HG02970 (cell line): ENCODE results near the gene ARFRP1.

Experiments used
- ATAC-seq: cut with Tn5 transposase; IDR thresholded peaks from one replicate; pipeline ENCODE4 v1.9.1; 2021; ENCODE audit warnings: mild to moderate bottlenecking, moderate library complexity, moderate number of reproducible peaks; ENCODE audit not compliant: unreplicated experiment, low FRiP score

The ARFRP1 gene

DNA sequence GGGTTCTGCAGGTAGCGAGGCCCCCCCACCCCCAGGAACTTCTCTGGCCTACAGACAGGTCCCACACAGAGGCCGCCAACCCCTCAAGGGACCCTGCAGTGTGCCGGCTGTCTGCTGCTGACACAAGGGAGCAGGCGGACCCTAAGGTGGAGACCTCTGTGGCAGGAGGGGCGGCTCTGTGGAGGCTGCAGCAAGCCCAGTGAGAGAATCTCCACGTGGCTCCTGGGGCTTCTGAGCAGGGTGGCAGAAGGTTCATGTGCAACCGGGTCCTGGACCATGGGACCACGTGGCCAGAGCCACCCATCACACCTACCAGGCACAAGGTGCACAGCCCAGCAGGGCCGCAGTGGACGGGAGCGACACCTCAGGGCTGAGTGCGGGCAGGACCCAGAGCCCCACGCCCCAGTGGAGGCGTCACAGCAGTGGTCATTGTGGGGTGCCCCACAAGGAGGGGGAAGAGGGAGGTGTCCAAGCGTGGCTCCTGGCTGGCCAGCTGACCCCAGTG is 4.3 kb downstream of the ARFRP1 start:
- ATAC-seq = no peak

- no peak for ATAC-seq
Observed at GRCh38 chr20:63702751-63703470, 4.9 kb downstream of the ARFRP1 start.

DNA sequence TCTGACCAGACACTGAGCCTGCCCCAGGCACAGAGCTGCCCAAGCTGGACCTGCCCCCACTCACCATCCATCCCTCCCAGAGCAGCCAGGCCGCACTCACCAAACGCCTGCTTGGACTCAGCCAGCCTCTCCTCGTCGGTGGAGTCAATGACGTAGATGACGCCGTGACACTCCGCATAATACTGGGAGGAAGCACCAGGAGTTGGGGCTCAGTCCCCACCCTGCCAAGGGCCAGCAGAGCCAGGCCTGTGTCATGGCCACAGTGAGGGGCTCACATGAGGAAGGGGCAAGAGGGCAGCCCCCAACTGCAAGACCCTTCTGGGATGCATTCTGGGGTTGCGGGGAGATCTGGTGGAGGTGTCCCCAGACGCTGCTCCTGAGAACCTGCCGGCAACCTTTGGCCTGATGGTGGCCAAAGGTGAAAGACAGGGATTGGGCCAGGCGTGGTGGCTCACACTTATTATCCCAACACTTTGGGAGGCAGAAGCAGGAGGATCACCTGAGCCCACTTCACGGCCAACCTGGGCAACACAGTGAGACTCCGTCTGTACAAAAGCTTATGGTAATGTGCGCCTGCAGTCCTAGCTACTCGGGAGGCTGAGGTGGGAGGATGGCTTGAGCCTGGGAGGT is 5.6 kb downstream of the ARFRP1 start:
- no peak for ATAC-seq

DNA sequence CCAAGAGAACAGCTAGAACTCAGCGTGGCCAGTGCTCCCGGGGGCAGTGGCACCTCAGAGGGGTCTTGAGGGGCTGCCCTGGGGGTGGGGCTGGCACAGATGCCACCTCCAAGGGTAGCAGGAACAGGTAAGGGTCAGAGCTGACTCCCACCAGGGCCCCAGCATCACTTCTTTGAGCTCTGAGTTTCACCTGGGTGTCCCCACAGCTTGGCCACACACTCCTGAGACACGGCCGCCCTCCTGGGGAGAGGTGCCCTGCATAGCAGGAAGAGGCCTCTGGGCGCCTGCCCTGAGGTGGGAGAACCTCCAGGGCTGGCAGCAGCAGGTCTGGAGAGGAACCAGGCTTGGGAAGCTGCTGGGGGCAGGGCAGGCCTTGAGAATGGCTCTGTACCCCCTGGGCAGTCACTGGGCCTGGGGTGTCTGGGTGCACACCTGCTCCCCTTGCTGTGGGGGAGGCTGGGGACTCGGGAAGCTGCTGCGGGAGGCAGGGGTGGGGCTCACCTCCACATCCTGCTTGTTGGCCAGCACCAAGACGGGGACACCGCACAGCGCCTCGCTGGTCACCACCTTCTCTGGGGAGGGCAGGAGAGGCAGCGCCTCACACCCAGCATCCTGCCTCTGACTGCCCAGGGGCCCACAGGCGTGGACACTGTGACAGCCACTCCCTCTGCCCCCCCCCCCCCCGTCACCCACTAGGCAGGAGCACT is 6.3 kb downstream of the ARFRP1 start:
- no peak for ATAC-seq

DNA sequence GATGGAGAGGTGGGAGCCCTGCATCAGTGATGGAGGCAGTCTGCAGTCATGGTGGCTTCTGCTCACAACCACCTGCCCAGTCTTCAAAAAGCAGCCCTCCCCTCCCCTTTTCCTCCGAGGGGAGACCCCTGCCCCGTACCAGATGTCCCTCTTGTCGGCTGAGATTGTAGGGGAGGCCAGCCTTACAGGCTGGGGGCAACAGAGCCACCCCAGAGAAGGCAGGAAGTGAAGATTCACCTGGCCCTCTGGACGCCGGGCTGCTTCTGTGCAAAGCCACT is 6.8 kb downstream of the ARFRP1 start:
- ATAC-seq = no peak

DNA sequence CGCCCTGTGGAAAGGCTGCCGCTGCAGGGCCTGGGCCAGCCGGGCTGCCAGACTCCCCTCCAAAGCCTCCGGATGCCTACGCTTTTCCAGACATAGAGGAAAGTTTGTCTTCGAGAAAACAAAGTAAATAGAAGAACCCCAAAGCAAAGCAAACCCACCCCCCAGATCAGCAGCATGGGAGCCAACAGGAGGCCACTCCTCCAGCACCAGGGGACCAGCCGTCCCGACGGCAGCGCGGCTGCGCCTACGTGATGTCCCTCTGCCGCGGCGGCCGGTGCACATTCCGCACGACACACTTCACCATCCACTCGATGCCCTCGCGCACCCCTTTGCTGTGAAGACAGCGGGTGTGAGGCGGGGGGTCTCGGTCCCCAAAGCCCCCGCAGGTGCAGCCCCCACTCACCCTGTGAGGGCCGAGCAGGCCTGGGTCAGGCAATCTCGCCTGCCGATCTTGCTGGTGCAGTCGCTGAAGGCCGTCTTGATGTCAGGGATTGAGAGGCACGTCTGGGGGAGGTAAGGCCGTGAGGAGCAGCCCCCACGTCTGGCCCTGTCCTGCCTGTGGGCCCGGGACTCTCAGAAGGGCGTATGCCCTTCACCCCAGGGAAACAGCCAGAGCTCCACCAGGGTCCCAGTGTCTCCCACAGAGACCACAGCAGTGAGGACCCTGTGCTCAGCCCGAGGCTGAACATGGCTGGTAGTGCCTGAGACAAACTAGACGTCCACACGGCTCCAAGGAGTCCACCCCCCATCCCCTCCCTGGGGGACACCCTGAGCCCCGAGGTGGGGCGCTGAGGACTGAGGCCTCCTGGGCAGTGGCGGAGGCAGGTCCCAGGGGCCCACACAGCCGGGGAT is 7.4 kb downstream of the ARFRP1 start:
- no peak for ATAC-seq

DNA sequence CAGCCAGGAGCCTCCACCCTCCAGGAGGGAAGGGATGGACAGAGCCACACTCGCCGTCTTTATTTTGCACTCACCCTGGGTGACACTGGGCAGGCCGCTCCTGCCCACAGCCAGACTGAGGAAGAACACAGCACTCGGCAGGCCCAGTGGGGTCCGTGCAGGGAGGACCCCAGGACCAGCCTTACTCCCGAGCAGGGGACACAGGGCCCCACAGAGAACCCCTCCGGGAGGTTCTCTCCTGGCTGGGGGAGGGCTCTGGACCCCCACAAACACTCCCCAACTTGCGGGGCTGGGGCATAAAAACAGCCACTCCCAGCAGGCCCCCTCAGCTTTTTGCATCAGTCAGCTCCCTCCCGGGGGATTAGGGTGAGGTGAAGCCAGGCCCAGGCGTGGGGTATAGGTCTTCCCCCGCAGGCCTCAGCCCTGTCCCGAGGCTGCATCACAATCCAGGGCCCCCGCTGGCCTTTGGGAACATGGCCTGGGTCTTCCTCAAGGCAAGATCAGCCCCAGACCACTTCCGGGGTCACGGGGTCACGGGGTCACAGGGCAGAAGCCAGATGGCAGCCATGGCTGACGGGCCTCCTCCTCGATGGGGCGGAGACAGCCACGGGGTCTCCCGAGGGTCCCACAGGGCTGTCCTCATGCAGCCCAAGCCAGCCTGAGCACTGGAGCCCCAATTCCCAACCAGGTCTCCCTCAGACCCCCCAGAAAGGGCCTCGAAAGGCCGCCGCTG is 8.1 kb downstream of the ARFRP1 start:
- no peak for ATAC-seq

- ATAC-seq = no peak
Observed at GRCh38 chr20:63698739-63699465, 8.9 kb downstream of the ARFRP1 start.

DNA sequence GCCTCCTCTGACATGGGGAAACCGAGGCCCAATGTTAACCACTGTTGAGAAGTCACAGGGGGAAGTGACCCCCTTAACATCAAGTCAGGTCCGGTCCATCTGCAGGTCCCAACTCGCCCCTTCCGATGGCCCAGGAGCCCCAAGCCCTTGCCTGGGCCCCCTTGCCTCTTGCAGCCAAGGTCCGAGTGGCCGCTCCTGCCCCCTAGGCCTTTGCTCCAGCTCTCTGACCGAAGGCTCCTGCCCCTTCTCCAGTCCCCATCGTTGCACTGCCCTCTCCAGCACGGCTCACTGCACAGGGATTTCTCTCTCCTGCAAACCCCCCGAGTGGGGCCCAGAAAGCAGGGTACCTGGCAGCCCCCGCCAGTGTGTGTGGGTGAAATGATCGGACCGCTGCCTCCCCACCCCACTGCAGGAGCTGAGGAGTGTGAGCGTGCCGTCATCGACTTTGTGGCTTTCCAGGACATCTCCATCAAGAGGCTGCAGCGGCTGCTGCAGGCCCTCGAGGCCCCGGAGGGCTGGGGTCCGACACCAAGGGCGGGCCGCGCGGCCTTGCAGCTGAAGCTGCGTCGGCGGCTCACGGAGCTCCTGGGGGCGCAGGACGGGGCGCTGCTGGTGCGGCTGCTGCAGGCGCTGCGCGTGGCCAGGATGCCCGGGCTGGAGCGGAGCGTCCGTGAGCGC is 9.8 kb downstream of the ARFRP1 start:
- ATAC-seq = no peak

- ATAC-seq = no peak
Observed at GRCh38 chr20:63697357-63697867, 10.4 kb downstream of the ARFRP1 start.

GRCh38 chr20:63696628-63697356 is 11.0 kb downstream of the ARFRP1 start, which contains the start of gene TNFRSF6B:
TSS of gene TNFRSF6B (plus strand) at chr20:63696652. CDS start at chr20:63696768, 116 bp downstream.
- ATAC-seq = no peak

GRCh38 chr20:63696306-63696627 is 11.5 kb downstream of the ARFRP1 start:
- no peak for ATAC-seq

- ATAC-seq = no peak
Observed at GRCh38 chr20:63695424-63696305, 12.1 kb downstream of the ARFRP1 start.

GRCh38 chr20:63694584-63695423 is 13.0 kb downstream of the ARFRP1 start:
- no peak for ATAC-seq

GRCh38 chr20:63693733-63694583 is 13.8 kb downstream of the ARFRP1 start:
- no peak for ATAC-seq
